ENCODE measurements around the gene SLC38A8. TPM values are rescaled to one million over a fixed set of nuclear protein-coding genes. Genes with fewer than 3 reads are reported as not detected.

SLC38A8 gene
- total and polyA plus RNA-seq, 2 experiments from 2014 or later = not detected

GRCh38 chr16:84059946-84060901, 17.6 kb upstream of the SLC38A8 start:
- WGBS (ENCODE audit: low lambda C conversion rate, missing lambda C conversion rate) = 98% methylated on average over 28 of the region's 28 CpGs
- H3K9me2 ChIP-seq (replicated peaks; ENCODE audit: insufficient read depth) = no peaks in the 10 kb centered on the region
- H3K79me2 ChIP-seq = no peaks in the 10 kb centered on the region
- no peak overlapping the region for H3K27ac ChIP-seq
- H3K4me3 ChIP-seq = no peak overlapping the region
- no peak overlapping the region for H2AFZ ChIP-seq
- H3K9me3 ChIP-seq (ENCODE audit: low read depth) = no peaks in the 10 kb centered on the region
- no peak for DNase-seq (ENCODE audit: low spot score)
- no peak overlapping the region for H3K4me2 ChIP-seq
- no peaks in the 10 kb centered on the region for H4K20me1 ChIP-seq (ENCODE audit: insufficient read depth, poor library complexity, severe bottlenecking)
- no peaks in the 10 kb centered on the region for H3K4me1 ChIP-seq (ENCODE audit: insufficient read depth)
- no peaks in the 10 kb centered on the region for H3K27me3 ChIP-seq
- no peaks in the 10 kb centered on the region for H3K36me3 ChIP-seq (replicated peaks; ENCODE audit: insufficient read depth, low read depth)
- no peak for TF ChIP-seq CTCF (IDR thresholded peaks at IDR 0.05; ENCODE audit: poor library complexity)
- TF ChIP-seq EZH2 (IDR thresholded peaks at IDR 0.05; ENCODE audit: borderline replicate concordance) = no peak
- TF ChIP-seq EZH2phosphoT487 (IDR thresholded peaks at IDR 0.05; ENCODE audit: low read depth, severe bottlenecking, unreplicated experiment) = no peak

GRCh38 chr16:84059111-84059510, 16.5 kb upstream of the SLC38A8 start:
- no peaks in the 10 kb centered on the region for H3K4me1 ChIP-seq (ENCODE audit: insufficient read depth)
- H3K36me3 ChIP-seq (replicated peaks; ENCODE audit: insufficient read depth, low read depth) = no peaks in the 10 kb centered on the region
- H3K27ac ChIP-seq = no peak overlapping the region
- H3K4me3 ChIP-seq = no peak overlapping the region
- H3K27me3 ChIP-seq = no peaks in the 10 kb centered on the region
- no peak for DNase-seq (ENCODE audit: low spot score)
- TF ChIP-seq EZH2 (IDR thresholded peaks at IDR 0.05; ENCODE audit: borderline replicate concordance) = no peak
- no peak for TF ChIP-seq CTCF (IDR thresholded peaks at IDR 0.05; ENCODE audit: poor library complexity)
- TF ChIP-seq EZH2phosphoT487 (IDR thresholded peaks at IDR 0.05; ENCODE audit: low read depth, severe bottlenecking, unreplicated experiment) = no peak
- H3K9me2 ChIP-seq (replicated peaks; ENCODE audit: insufficient read depth) = no peaks in the 10 kb centered on the region
- H2AFZ ChIP-seq = no peak overlapping the region
- H3K4me2 ChIP-seq = no peak overlapping the region
- H3K9me3 ChIP-seq (ENCODE audit: low read depth) = no peaks in the 10 kb centered on the region
- no peaks in the 10 kb centered on the region for H3K79me2 ChIP-seq
- WGBS (ENCODE audit: low lambda C conversion rate, missing lambda C conversion rate) = 95% methylated on average over 11 of the region's 11 CpGs
- H4K20me1 ChIP-seq (ENCODE audit: insufficient read depth, poor library complexity, severe bottlenecking) = no peaks in the 10 kb centered on the region

- WGBS (ENCODE audit: low lambda C conversion rate, missing lambda C conversion rate) = 88% methylated on average over 11 of the region's 11 CpGs
- no peak for TF ChIP-seq EZH2 (IDR thresholded peaks at IDR 0.05; ENCODE audit: borderline replicate concordance)
- TF ChIP-seq EZH2phosphoT487 (IDR thresholded peaks at IDR 0.05; ENCODE audit: low read depth, severe bottlenecking, unreplicated experiment) = no peak
- TF ChIP-seq CTCF (IDR thresholded peaks at IDR 0.05; ENCODE audit: poor library complexity) = no peak
- no peaks in the 10 kb centered on the region for H3K9me2 ChIP-seq (replicated peaks; ENCODE audit: insufficient read depth)
- H2AFZ ChIP-seq = no peak overlapping the region
- no peaks in the 10 kb centered on the region for H4K20me1 ChIP-seq (ENCODE audit: insufficient read depth, poor library complexity, severe bottlenecking)
- no peaks in the 10 kb centered on the region for H3K9me3 ChIP-seq (ENCODE audit: low read depth)
- H3K4me3 ChIP-seq = no peak overlapping the region
- H3K27ac ChIP-seq = no peak overlapping the region
- H3K4me1 ChIP-seq (ENCODE audit: insufficient read depth) = no peaks in the 10 kb centered on the region
- H3K27me3 ChIP-seq = no peaks in the 10 kb centered on the region
- H3K36me3 ChIP-seq (replicated peaks; ENCODE audit: insufficient read depth, low read depth) = no peaks in the 10 kb centered on the region
- H3K79me2 ChIP-seq = no peaks in the 10 kb centered on the region
- H3K4me2 ChIP-seq = no peak overlapping the region
- DNase-seq (ENCODE audit: low spot score) = no peak
These were observed 16.1 kb upstream of the SLC38A8 start for GRCh38 chr16:84058664-84059063.

All from hepatocyte (in vitro differentiated cells).